IMR-90 (cell line): ENCODE data around the gene NOSTRIN. TPM values are rescaled to one million over a fixed set of nuclear protein-coding genes. Genes with fewer than 3 reads are reported as not detected.

Experiments used
- ATAC-seq: fragments of 200-7000 bp; cut with Tn5 transposase; 2 replicates; pipeline ENCODE4 v1.9.1; 2020; ENCODE audit warnings: low read depth, mild to moderate bottlenecking, moderate library complexity
- BruUV-seq: library from RNA; stranded (reverse); fragments of 400-500 nt; replicated peaks from 2 replicates; lab custom pipeline; 2021; lab: Mats Ljungman, UMichigan
- CTCF ChIA-PET: fragments of 300-600 bp; formaldehyde crosslinking; extraction: SDS; loops from one replicate; lab custom pipeline; 2021; ENCODE audit warnings: antibody characterized with exemption; lab: Yijun Ruan, JAX
- POLR2A ChIA-PET: fragments of 300-600 bp; sonication (Branson Sonifier 250); formaldehyde crosslinking; loops from one replicate; lab custom pipeline; 2022; ENCODE audit warnings: antibody characterized with exemption; ENCODE audit not compliant: unreplicated experiment; lab: Charles Lee
- DNase-seq: peaks from one replicate; pipeline ENCODE4 v3.0.0; 2013
- H2AFZ ChIP-seq: replicated peaks from 2 replicates; pipeline ENCODE3; 2013; ENCODE audit warnings: low read length, mild to moderate bottlenecking; ENCODE audit not compliant: poor library complexity
- H2AK5ac ChIP-seq: 2 replicates; pipeline ENCODE4 v1.6.1; 2013; ENCODE audit warnings: low read depth, low read length, inconsistent platforms
- H2AK9ac ChIP-seq: replicated peaks from 2 replicates; pipeline ENCODE3; 2013; ENCODE audit warnings: mild to moderate bottlenecking, low read depth, low read length, moderate library complexity; ENCODE audit not compliant: poor library complexity
- H2BK120ac ChIP-seq: 2 replicates; pipeline ENCODE4 v1.6.1; 2013; ENCODE audit warnings: low read depth, low read length, inconsistent platforms
- H2BK15ac ChIP-seq: 3 replicates; pipeline ENCODE4 v1.6.1; 2013; ENCODE audit warnings: low read depth, low read length, inconsistent platforms
- H2BK20ac ChIP-seq: 2 replicates; pipeline ENCODE4 v1.6.1; 2013; ENCODE audit warnings: low read depth, mild to moderate bottlenecking, inconsistent platforms, low read length, moderate library complexity
- H2BK5ac ChIP-seq: 2 replicates; pipeline ENCODE4 v1.6.1; 2013; ENCODE audit warnings: mild to moderate bottlenecking, low read depth, low read length, inconsistent platforms; ENCODE audit not compliant: poor library complexity, severe bottlenecking
- H3K14ac ChIP-seq: replicated peaks from 2 replicates; pipeline ENCODE4 v1.6.1; 2013; ENCODE audit warnings: low read depth, low read length, inconsistent platforms
- H3K18ac ChIP-seq: 2 replicates; pipeline ENCODE4 v1.6.1; 2013; ENCODE audit warnings: low read depth, low read length, control low read depth
- H3K23ac ChIP-seq: 2 replicates; pipeline ENCODE4 v1.6.1; 2013; ENCODE audit warnings: low read depth, low read length, inconsistent platforms
- H3K27ac ChIP-seq: 2 replicates; pipeline ENCODE4 v1.5.1; 2013; ENCODE audit warnings: mild to moderate bottlenecking, control low read depth, low read length; ENCODE audit not compliant: insufficient read depth
- H3K27me3 ChIP-seq: 2 replicates; pipeline ENCODE4 v1.6.1; 2013; ENCODE audit warnings: low read length; ENCODE audit not compliant: control insufficient read depth, insufficient read depth
- H3K36me3 ChIP-seq: 2 replicates; pipeline ENCODE4 v1.6.1; 2013; ENCODE audit warnings: low read length, mixed read lengths; ENCODE audit not compliant: control insufficient read depth, insufficient read depth
- H3K4ac ChIP-seq: 2 replicates; pipeline ENCODE4 v1.6.1; 2013; ENCODE audit warnings: low read depth, low read length, inconsistent platforms
- H3K4me1 ChIP-seq: 2 replicates; pipeline ENCODE4 v1.6.1; 2013; ENCODE audit warnings: low read length, mixed read lengths; ENCODE audit not compliant: control insufficient read depth, insufficient read depth
- H3K4me2 ChIP-seq: 2 replicates; pipeline ENCODE4 v1.6.1; 2013; ENCODE audit warnings: low read depth, mild to moderate bottlenecking, control low read depth, low read length, moderate library complexity
- H3K4me3 ChIP-seq: 2 replicates; pipeline ENCODE4 v1.5.1; 2013; ENCODE audit warnings: low read depth, mild to moderate bottlenecking, control low read depth, low read length, moderate library complexity; ENCODE audit not compliant: insufficient read depth
- H3K56ac ChIP-seq: 2 replicates; pipeline ENCODE4 v1.6.1; 2013; ENCODE audit warnings: low read length, inconsistent platforms; ENCODE audit not compliant: insufficient read depth; ENCODE audit errors: extremely low read depth
- H3K79me1 ChIP-seq, 2 experiments: 2 replicates each; pipeline ENCODE4 v1.6.1; 2013; ENCODE audit warnings: low read length in 2 of 2, inconsistent platforms in 1 of 2, low read depth in 1 of 2
- H3K9ac ChIP-seq: 2 replicates; pipeline ENCODE4 v1.6.1; 2013; ENCODE audit warnings: low read depth, low read length, control low read depth
- H3K9me1 ChIP-seq: 2 replicates; pipeline ENCODE4 v1.6.1; 2013; ENCODE audit warnings: low read length, inconsistent platforms; ENCODE audit not compliant: insufficient read depth
- H3K9me3 ChIP-seq: 2 replicates; pipeline ENCODE4 v1.6.1; 2013; ENCODE audit warnings: low read length; ENCODE audit not compliant: control insufficient read depth, insufficient read depth
- H4K20me1 ChIP-seq: 2 replicates; pipeline ENCODE4 v1.6.1; 2013; ENCODE audit warnings: low read length, inconsistent platforms; ENCODE audit not compliant: insufficient read depth
- H4K5ac ChIP-seq: 2 replicates; pipeline ENCODE4 v1.6.1; 2013; ENCODE audit warnings: mild to moderate bottlenecking, low read depth, low read length, control low read depth
- H4K8ac ChIP-seq, 2 experiments: 2 replicates each; pipeline ENCODE4 v1.6.1; 2013; ENCODE audit warnings: low read depth in 2 of 2, low read length in 2 of 2, control low read depth in 1 of 2, inconsistent platforms in 1 of 2
- H4K91ac ChIP-seq: 2 replicates; pipeline ENCODE4 v1.6.1; 2013; ENCODE audit warnings: low read depth, low read length, inconsistent platforms; ENCODE audit not compliant: insufficient read depth
- BHLHE40 ChIP-seq: fragments of 150-350 bp; IDR thresholded peaks from 2 replicates; pipeline ENCODE4 v1.6.1; 2016; ENCODE audit warnings: mild to moderate bottlenecking, low read depth, low read length
- CEBPB ChIP-seq: IDR thresholded peaks from 2 replicates; pipeline ENCODE4 v1.6.1; 2012; ENCODE audit warnings: low read depth, low read length, improper control_type of control experiment
- CTCF ChIP-seq: conservative IDR thresholded peaks from 2 replicates; pipeline ENCODE4 v1.5.1; 2012; ENCODE audit warnings: mild to moderate bottlenecking, low read depth, low read length, improper control_type of control experiment
- ELK1 ChIP-seq: fragments of 150-350 bp; IDR thresholded peaks from 2 replicates; pipeline ENCODE4 v1.6.1; 2016; ENCODE audit warnings: low read depth, mild to moderate bottlenecking, low read length, moderate library complexity, borderline replicate concordance
- FOS ChIP-seq: fragments of 150-350 bp; IDR thresholded peaks from 2 replicates; pipeline ENCODE4 v1.6.1; 2016; ENCODE audit warnings: low read depth, low read length
- MAFK ChIP-seq: IDR thresholded peaks from 2 replicates; pipeline ENCODE4 v1.6.1; 2012; ENCODE audit warnings: low read depth, low read length, improper control_type of control experiment
- MAZ ChIP-seq: IDR thresholded peaks from 2 replicates; pipeline ENCODE4 v1.6.1; 2012; ENCODE audit warnings: low read depth, mild to moderate bottlenecking, low read length, improper control_type of control experiment, moderate library complexity, borderline replicate concordance
- MXI1 ChIP-seq: IDR thresholded peaks from 2 replicates; pipeline ENCODE4 v1.6.1; 2012; ENCODE audit warnings: low read depth, mild to moderate bottlenecking, low read length, moderate library complexity, borderline replicate concordance
- NFE2L2 ChIP-seq: fragments of 150-350 bp; IDR thresholded peaks from 2 replicates; pipeline ENCODE4 v1.6.1; 2016; ENCODE audit warnings: low read depth, mild to moderate bottlenecking, low read length
- POLR2A ChIP-seq: IDR thresholded peaks from 2 replicates; pipeline ENCODE4 v1.6.1; 2012; ENCODE audit warnings: mild to moderate bottlenecking, low read depth, low read length
- RAD21 ChIP-seq: IDR thresholded peaks from 2 replicates; pipeline ENCODE4 v1.6.1; 2012; ENCODE audit warnings: low read length, improper control_type of control experiment
- RCOR1 ChIP-seq: IDR thresholded peaks from 2 replicates; pipeline ENCODE4 v1.6.1; 2012; ENCODE audit warnings: mild to moderate bottlenecking, low read length, improper control_type of control experiment; ENCODE audit not compliant: insufficient replicate concordance
- RFX5 ChIP-seq: IDR thresholded peaks from 2 replicates; pipeline ENCODE4 v1.8.0; 2012; ENCODE audit warnings: low read depth, mild to moderate bottlenecking, low read length, moderate library complexity
- SMC3 ChIP-seq: fragments of 150-350 bp; IDR thresholded peaks from 2 replicates; pipeline ENCODE4 v1.6.1; 2016; ENCODE audit warnings: low read depth, mild to moderate bottlenecking, antibody characterized with exemption, low read length, moderate library complexity
- USF2 ChIP-seq: fragments of 150-350 bp; IDR thresholded peaks from 2 replicates; pipeline ENCODE4 v1.6.1; 2017; ENCODE audit warnings: mild to moderate bottlenecking, antibody characterized with exemption, low read length, low read depth
- WGBS, 2 experiments: methylation state at CpG; one replicate each; pipeline versions ENCODE4 v1.1.5 to v1.1.7; 2013; ENCODE audit warnings: missing lambda C conversion rate in 2 of 2; ENCODE audit not compliant: insufficient read length in 1 of 2; ENCODE audit errors: extremely low coverage in 2 of 2; 5-methylcytosine and 5-hydroxymethylcytosine counted together
- dilution Hi-C: fragments of 300-500 bp; cut with HindIII; formaldehyde crosslinking; loops from one replicate; pipeline ENCODE4 v1.14.3; 2018; ENCODE audit warnings: low sequenced_read_pairs; ENCODE audit not compliant: unreplicated experiment
- in situ Hi-C: fragments of 300-500 bp; cut with MboI; formaldehyde crosslinking; loops from 3 replicates; pipeline ENCODE4 v1.14.3; 2019; ENCODE audit warnings: low sequenced_read_pairs, inconsistent platforms, mixed read lengths
- intact Hi-C: fragments of 100-400 bp; cut with micrococcal nuclease; formaldehyde crosslinking; loops from 2 replicates; pipeline ENCODE4 v1.10.0; 2022
- polyA plus RNA-seq, 3 experiments: library from polyadenylated mRNA; depleted of rRNA; stranded (reverse); fragments of >200 nt; gene quantifications; 2 replicates each; pipeline ENCODE4 v1.2.3, GENCODE V29; 2012; ENCODE audit warnings: low replicate concordance in 1 of 3
- total RNA-seq: library from RNA; depleted of rRNA; stranded (reverse); fragments of >200 nt; gene quantifications from 2 replicates; pipeline ENCODE4 v1.2.3, GENCODE V29; 2012

NOSTRIN gene
- total and polyA plus RNA-seq, 2 of the 4 experiments (the other 2 are of a cell fraction): 0.15 to 0.18 TPM

- Histone ChIP-seq H3K4ac (no peak overlapping the region), H4K8ac (no peak overlapping the region), H4K20me1 (no peaks in the 10 kb centered on the region), H3K4me1 (peaks cover 1% of the 10 kb centered on the region; the same call in 1 of the 2 replicates), H2BK120ac (no peak overlapping the region), H3K27ac (no peak overlapping the region), H3K9me3 (no peaks in the 10 kb centered on the region), H3K9ac (no peak overlapping the region), H3K23ac (no peak overlapping the region), H3K27me3 (no peaks in the 10 kb centered on the region), H2AK5ac (no peak overlapping the region), H4K5ac (no peak overlapping the region), H4K91ac (no peak overlapping the region), H3K79me1 (no peaks in the 10 kb centered on the region), H3K4me3 (no peak overlapping the region), H3K14ac (no peak overlapping the region), H2BK5ac (no peak overlapping the region), H2BK15ac (no peak overlapping the region), H2AK9ac (no peak overlapping the region), H3K56ac (no peak overlapping the region), H3K4me2 (no peak overlapping the region), H3K9me1 (no peaks in the 10 kb centered on the region), H2AFZ (no peak overlapping the region), H3K36me3 (no peaks in the 10 kb centered on the region), H3K18ac (no peak overlapping the region), H2BK20ac (no peak overlapping the region)
- intact Hi-C loops (no loop called here), in situ Hi-C loops (no loop called here), dilution Hi-C loops (no loop called here)
- ChIA-PET CTCF (interaction anchor here (0.6 kb wide), 1 partner anchor 25 kb away, joined by 8 read pairs; no protein-coding TSS in a partner anchor), POLR2A (no interaction called here)
- DNase-seq (no peak), ATAC-seq (no peak)
- 82% methylated on average over 3 of the region's 8 CpGs; no CpG with 5 or more reads in 1 of the 2 experiments for WGBS, 2 experiments
- no TSS peak for BruUV-seq
- TF ChIP-seq NFE2L2 (no peak), MAFK (no peak), USF2 (no peak), RAD21 (no peak), CTCF (no peak), MAZ (no peak), MXI1 (no peak), BHLHE40 (no peak), FOS (no peak), RCOR1 (no peak), SMC3 (no peak), POLR2A (no peak), ELK1 (no peak), CEBPB (no peak), RFX5 (no peak)
Observed at GRCh38 chr2:168821577-168821976, 19.1 kb downstream of the NOSTRIN start.
